H1 (cell line): Measurements from ENCODE around the gene RNF26.

Experiments
- BCL11A ChIP-seq, 2 experiments: IDR thresholded peaks; one replicate each; pipeline ENCODE4 v1.6.1; 2011; ENCODE audit warnings: low read depth in 2 of 2, low read length in 2 of 2, mild to moderate bottlenecking in 2 of 2
- EZH2 ChIP-seq: fragments of 200-600 bp; sonication (generic); IDR thresholded peaks from 2 replicates; pipeline ENCODE4 v1.7.1; 2012; ENCODE audit warnings: low read depth, mild to moderate bottlenecking, moderate library complexity, low read length, inconsistent platforms; ENCODE audit not compliant: severe bottlenecking
- FOSL1 ChIP-seq: IDR thresholded peaks from 2 replicates; pipeline ENCODE4 v1.6.1; 2011; ENCODE audit warnings: mild to moderate bottlenecking, low read depth, low read length, moderate library complexity; ENCODE audit not compliant: insufficient read depth
- GABPA ChIP-seq: IDR thresholded peaks from 2 replicates; pipeline ENCODE4 v1.6.1; 2011; ENCODE audit warnings: mild to moderate bottlenecking, low read length, moderate library complexity, borderline replicate concordance; ENCODE audit not compliant: insufficient read depth
- NANOG ChIP-seq: IDR thresholded peaks from 2 replicates; pipeline ENCODE4 v1.6.1; 2011; ENCODE audit warnings: low read length, low read depth, mild to moderate bottlenecking, inconsistent platforms; ENCODE audit not compliant: insufficient read depth, poor library complexity, severe bottlenecking
- PHF8 ChIP-seq: fragments of 200-600 bp; sonication (generic); conservative IDR thresholded peaks from 2 replicates; pipeline ENCODE4 v1.7.1; 2012; ENCODE audit warnings: low read depth, mild to moderate bottlenecking, inconsistent platforms, low read length, moderate library complexity
- POLR2A ChIP-seq, 2 experiments: IDR thresholded peaks; 1 replicate in 1 of 2; 2 replicates in 1 of 2; pipeline ENCODE4 v1.6.1; 2011; ENCODE audit warnings: low read depth in 2 of 2, low read length in 2 of 2, mild to moderate bottlenecking in 2 of 2; ENCODE audit errors: control extremely low read depth in 1 of 2
- SAP30 ChIP-seq: fragments of 300-600 bp; sonication (generic); IDR thresholded peaks from 2 replicates; pipeline ENCODE4 v1.7.1; 2012; ENCODE audit warnings: low read length, moderate library complexity, mild to moderate bottlenecking, inconsistent platforms; ENCODE audit not compliant: insufficient read depth, insufficient replicate concordance
- SP1 ChIP-seq: IDR thresholded peaks from 2 replicates; pipeline ENCODE4 v1.6.1; 2011; ENCODE audit warnings: low read depth, low read length
- TF ChIP-seq, protein P1 (sequence below), 3 experiments: IDR thresholded peaks; 1 replicate in 2 of 3; 2 replicates in 1 of 3; pipeline versions ENCODE4 v1.5.1 to v1.6.1; 2011; ENCODE audit warnings: low read length in 3 of 3, mild to moderate bottlenecking in 3 of 3, inconsistent platforms in 2 of 3, low read depth in 1 of 3, moderate library complexity in 1 of 3; ENCODE audit not compliant: insufficient read depth in 1 of 3; ENCODE audit errors: control extremely low read depth in 1 of 3
- TF ChIP-seq, protein P2 (sequence below): IDR thresholded peaks from 2 replicates; pipeline ENCODE4 v1.6.1; 2012; ENCODE audit warnings: inconsistent platforms
- TF ChIP-seq, protein P3 (sequence below): IDR thresholded peaks from 2 replicates; pipeline ENCODE4 v1.6.1; 2012; ENCODE audit warnings: low read length, inconsistent platforms

DNA sequence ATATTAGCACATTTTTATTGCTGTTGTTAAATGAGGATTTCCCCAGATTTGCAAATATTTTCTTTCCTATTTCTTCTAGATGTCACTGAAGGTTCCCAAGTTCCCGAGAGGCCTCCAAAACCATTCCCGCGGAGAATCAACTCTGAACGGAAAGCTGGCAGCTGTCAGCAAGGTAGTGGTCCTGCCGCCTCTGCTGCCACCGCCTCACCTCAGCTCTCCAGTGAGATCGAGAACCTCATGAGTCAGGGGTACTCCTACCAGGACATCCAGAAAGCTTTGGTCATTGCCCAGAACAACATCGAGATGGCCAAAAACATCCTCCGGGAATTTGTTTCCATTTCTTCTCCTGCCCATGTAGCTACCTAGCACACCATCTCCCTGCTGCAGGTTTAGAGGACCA lies 34.9 kb upstream of the RNF26 start:
- TF ChIP-seq, protein P1, sequence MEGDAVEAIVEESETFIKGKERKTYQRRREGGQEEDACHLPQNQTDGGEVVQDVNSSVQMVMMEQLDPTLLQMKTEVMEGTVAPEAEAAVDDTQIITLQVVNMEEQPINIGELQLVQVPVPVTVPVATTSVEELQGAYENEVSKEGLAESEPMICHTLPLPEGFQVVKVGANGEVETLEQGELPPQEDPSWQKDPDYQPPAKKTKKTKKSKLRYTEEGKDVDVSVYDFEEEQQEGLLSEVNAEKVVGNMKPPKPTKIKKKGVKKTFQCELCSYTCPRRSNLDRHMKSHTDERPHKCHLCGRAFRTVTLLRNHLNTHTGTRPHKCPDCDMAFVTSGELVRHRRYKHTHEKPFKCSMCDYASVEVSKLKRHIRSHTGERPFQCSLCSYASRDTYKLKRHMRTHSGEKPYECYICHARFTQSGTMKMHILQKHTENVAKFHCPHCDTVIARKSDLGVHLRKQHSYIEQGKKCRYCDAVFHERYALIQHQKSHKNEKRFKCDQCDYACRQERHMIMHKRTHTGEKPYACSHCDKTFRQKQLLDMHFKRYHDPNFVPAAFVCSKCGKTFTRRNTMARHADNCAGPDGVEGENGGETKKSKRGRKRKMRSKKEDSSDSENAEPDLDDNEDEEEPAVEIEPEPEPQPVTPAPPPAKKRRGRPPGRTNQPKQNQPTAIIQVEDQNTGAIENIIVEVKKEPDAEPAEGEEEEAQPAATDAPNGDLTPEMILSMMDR (IDR thresholded peaks at IDR 0.05; ENCODE audit: control extremely low read depth in 1 of 3, insufficient read depth in 1 of 3, low read depth in 1 of 3, low read length in 3 of 3), result no peak
- TF ChIP-seq, protein P2, sequence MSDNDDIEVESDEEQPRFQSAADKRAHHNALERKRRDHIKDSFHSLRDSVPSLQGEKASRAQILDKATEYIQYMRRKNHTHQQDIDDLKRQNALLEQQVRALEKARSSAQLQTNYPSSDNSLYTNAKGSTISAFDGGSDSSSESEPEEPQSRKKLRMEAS, result no peak
- TF ChIP-seq BCL11A (IDR thresholded peaks at IDR 0.05; ENCODE audit: low read depth in 2 of 2, low read length in 2 of 2) (no peak), SP1 (no peak), PHF8 (no peak), POLR2A (IDR thresholded peaks at IDR 0.05; ENCODE audit: control extremely low read depth in 1 of 2, low read depth in 2 of 2, low read length in 2 of 2) (no peak), NANOG (no peak), EZH2 (no peak), SAP30 (no peak), FOSL1 (no peak), GABPA (no peak)
- TF ChIP-seq, protein P3, sequence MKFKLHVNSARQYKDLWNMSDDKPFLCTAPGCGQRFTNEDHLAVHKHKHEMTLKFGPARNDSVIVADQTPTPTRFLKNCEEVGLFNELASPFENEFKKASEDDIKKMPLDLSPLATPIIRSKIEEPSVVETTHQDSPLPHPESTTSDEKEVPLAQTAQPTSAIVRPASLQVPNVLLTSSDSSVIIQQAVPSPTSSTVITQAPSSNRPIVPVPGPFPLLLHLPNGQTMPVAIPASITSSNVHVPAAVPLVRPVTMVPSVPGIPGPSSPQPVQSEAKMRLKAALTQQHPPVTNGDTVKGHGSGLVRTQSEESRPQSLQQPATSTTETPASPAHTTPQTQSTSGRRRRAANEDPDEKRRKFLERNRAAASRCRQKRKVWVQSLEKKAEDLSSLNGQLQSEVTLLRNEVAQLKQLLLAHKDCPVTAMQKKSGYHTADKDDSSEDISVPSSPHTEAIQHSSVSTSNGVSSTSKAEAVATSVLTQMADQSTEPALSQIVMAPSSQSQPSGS, result no peak
